ENCODE measurements around the gene CD81. TPM values are rescaled to one million over a fixed set of nuclear protein-coding genes. Genes with fewer than 3 reads are reported as not detected.

Gene CD81
- total and polyA plus RNA-seq, 8 donors, result 595 to 754 (median 652) TPM

DNA sequence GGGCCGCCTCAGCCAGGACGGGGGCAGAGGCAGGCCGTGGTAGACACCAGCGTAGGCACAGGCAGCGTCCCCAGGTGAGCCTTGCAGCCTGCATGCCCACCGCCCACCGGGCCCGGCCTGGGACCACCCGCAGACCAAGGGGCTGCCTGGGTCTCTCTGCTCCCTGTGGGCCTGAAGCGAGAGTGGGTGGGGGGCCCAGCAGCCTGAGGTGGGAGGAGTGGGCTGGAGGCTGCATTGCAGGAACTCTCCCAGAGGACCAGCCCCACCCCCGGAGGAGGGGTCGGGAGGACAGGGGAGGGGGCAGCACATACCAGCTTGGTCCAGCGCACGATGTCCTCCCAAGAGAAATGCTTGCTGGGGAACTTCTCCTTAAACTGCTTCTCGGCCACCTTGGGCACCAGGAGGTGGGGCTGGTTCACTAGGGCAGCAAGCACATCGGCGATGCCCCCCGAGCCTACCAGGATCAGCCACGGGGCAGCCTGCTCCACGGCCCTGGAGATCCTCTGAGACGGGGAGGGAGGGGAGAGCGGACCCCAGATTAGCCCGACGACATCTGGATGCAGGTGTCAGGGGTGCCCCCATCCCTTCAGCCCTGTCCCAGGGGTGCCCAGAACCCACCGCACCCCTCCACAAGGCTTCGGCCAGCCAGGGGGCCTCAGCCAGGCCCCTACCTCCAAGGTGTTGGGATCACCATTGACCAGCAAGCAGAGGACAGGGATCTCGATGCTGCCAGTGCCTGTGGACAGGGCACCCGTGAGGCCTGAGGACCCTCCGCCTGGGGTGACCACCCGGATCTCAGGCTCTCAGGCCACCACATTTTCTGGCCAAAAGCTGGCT is 41.0 kb downstream of the CD81 start:
- Histone ChIP-seq H3K27ac (no peak overlapping the region), H3K4me1 (peaks cover 0 to 14% of the 10 kb centered on the region in 2 donors), H3K4me3 (no peak overlapping the region), H3K27me3 (peaks cover 0 to 23% of the 10 kb centered on the region in 2 donors), H3K9me3 (no peaks in the 10 kb centered on the region), H3K36me3 (no peaks in the 10 kb centered on the region)
- intact Hi-C loops (cut with DNase I), result loop anchor here in 1 of 2 donors (10.0 kb wide), 1 partner anchor 113 kb away; the partner anchor contains the start of genes C11orf21 and TSPAN32
- TF ChIP-seq, protein P1, sequence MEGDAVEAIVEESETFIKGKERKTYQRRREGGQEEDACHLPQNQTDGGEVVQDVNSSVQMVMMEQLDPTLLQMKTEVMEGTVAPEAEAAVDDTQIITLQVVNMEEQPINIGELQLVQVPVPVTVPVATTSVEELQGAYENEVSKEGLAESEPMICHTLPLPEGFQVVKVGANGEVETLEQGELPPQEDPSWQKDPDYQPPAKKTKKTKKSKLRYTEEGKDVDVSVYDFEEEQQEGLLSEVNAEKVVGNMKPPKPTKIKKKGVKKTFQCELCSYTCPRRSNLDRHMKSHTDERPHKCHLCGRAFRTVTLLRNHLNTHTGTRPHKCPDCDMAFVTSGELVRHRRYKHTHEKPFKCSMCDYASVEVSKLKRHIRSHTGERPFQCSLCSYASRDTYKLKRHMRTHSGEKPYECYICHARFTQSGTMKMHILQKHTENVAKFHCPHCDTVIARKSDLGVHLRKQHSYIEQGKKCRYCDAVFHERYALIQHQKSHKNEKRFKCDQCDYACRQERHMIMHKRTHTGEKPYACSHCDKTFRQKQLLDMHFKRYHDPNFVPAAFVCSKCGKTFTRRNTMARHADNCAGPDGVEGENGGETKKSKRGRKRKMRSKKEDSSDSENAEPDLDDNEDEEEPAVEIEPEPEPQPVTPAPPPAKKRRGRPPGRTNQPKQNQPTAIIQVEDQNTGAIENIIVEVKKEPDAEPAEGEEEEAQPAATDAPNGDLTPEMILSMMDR (IDR thresholded peaks at IDR 0.05), result no peak
- ATAC-seq (no peak), DNase-seq (peak in 1 of 4 donors; percentile 78)

DNA sequence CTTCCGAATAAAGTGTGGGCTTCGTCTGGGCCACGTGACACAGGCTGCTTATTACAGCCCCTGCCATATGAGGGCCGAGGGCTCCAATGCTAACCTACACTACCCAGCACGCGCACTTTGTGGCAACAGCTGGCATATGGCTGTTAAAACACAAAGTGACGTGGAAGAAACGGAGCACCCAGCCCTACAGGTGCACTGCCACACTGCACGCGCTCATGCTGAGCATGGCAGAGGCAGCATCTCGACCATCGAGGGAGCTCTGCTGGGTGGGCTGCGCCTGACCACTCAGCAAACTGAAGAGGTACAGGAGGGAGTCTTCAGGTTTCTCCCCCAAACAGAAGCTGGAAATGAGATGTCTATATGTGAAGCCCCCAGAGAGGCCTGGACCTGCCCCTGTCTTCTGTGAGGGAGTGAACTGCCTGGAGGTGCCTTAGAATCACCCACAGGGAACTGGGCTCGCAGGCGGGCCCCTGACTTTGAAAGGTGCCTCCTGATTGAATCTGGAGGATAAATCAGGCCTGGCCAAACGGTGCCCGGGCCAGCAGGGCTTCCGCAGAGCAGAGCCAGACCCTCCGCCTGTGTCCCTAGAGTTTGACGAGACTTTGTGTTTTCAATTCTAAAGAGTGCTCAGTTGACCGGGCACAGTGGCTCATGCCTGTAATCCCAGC is 41.7 kb downstream of the CD81 start:
- no peaks in the 10 kb centered on the region for H3K36me3 ChIP-seq
- no peak overlapping the region for H3K4me3 ChIP-seq
- TF ChIP-seq, protein P1 (IDR thresholded peaks at IDR 0.05), result no peak
- H3K4me1 ChIP-seq, result peaks cover 0 to 14% of the 10 kb centered on the region in 2 donors
- H3K27me3 ChIP-seq, result peaks cover 0 to 23% of the 10 kb centered on the region in 2 donors
- no peak overlapping the region for H3K27ac ChIP-seq
- ATAC-seq, result no peak
- no peaks in the 10 kb centered on the region for H3K9me3 ChIP-seq
- intact Hi-C loops (cut with DNase I), result loop anchor here in 1 of 2 donors (10.0 kb wide), 1 partner anchor 114 kb away; the partner anchor contains the start of genes C11orf21 and TSPAN32
- DNase-seq, result peak in 1 of 4 donors; percentile 66

DNA sequence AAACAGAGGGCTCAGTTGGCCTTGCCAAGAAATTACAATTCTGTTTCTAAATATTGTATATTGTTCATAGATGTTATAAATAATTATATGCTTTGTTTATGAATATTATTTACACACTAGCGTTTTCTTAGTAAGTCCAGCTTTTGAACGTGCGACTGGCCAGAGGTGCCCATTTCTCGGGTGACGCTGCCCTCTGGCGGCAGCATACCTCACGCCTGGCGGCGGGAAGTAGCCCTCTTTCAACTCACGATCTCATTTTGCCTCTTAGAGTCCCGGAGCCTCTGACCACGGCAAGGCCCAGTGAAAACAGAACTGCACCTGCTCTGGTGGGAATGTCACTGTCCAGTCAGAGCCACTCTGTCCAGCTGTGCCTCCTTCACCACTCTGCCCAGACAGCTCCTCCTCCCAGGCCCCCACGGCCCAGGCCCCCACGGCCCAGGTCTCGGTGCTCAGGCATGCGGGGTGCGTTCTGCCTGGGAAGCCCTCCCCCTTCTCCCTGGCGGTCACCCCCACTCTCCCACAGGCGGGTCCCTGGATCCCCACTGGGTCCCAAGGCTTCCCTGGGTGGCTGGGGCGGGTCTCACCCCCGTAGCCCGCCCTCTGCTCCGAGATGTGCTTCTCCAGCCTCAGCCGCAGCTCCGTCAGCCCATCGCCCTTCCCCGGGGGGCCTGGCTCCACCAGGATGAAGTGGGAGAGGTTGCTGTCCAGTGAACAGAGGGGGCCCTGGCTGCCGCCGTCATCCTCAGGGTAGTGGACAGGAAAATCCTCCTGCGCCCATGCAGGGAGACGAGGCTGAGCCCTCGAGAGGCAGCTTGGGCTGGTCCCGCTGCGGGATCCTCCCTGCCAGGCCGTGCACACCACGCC is 42.8 kb downstream of the CD81 start:
- H3K4me1 ChIP-seq, result peaks cover 0 to 14% of the 10 kb centered on the region in 2 donors
- no peak overlapping the region for H3K27ac ChIP-seq
- intact Hi-C loops (cut with DNase I), result loop anchor here (2.0 to 10.0 kb wide), 4 partner anchors 115 to 225 kb away; partner anchors contain the start of genes C11orf21 (in 1 of the 2) and TSPAN32 (in 1 of the 2)
- DNase-seq (peak; percentile 72 to 91 (median 83)), ATAC-seq (peak; percentile 85)
- H3K36me3 ChIP-seq, result no peaks in the 10 kb centered on the region
- TF ChIP-seq, protein P1 (IDR thresholded peaks at IDR 0.05), result peak; percentile 90 to 91
- no peak overlapping the region for H3K4me3 ChIP-seq
- H3K27me3 ChIP-seq, result peaks cover 0 to 22% of the 10 kb centered on the region in 2 donors
- H3K9me3 ChIP-seq, result no peaks in the 10 kb centered on the region

DNA sequence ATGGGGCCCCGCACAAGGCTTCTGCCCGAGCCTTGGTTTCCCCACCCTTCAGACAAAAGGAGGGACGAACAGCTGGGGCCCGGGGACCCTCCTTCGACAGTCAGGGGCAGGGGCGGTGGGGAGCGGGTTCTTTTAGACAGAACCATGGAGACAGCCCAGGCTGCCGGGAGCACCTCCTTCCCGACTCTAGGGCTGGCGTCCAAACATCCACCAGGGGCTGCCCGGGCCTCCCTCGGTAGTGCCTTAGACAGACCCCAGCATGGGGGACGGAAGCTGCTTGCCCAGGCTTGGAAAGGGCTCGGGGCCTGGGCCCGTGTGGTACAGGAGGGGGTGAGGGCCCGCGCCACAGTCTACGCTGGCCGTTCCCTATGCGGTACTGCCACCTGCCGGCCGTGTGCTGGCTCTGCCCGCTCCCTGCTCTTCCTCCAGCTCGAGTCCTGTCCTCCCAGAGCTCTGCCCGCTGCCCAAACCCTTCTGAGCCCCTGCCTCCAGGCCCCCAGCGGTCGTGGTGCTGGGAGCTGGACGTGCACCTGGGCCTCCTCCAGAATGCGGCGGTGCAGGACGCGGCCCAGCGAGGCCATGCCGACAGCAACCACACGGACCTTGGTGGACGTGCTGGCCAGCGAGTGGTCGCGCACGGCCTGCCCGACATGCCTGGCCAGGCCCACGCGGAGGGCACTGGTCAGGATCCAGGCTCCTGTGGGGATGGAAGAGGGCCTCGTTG is 43.6 kb downstream of the CD81 start:
- intact Hi-C loops (cut with DNase I), result loop anchor here (2.0 to 10.0 kb wide), 3 partner anchors 116 to 226 kb away; no protein-coding TSS in a partner anchor
- Histone ChIP-seq H3K27me3 (peaks cover 0 to 16% of the 10 kb centered on the region in 2 donors), H3K36me3 (no peaks in the 10 kb centered on the region), H3K4me3 (no peak overlapping the region), H3K27ac (no peak overlapping the region), H3K9me3 (no peaks in the 10 kb centered on the region), H3K4me1 (peaks cover 0 to 14% of the 10 kb centered on the region in 2 donors)
- TF ChIP-seq, protein P1 (IDR thresholded peaks at IDR 0.05), result peak; percentile 90 to 96
- DNase-seq (peak; percentile 73 to 93 (median 81)), ATAC-seq (peak; percentile 97)
